Sciatic nerve (tissue), 2 donors: ENCODE results near the gene PHB1. TPM values are rescaled to one million over a fixed set of nuclear protein-coding genes. Genes with fewer than 3 reads are reported as not detected.
"Not testable (repeated sequence)": the region's sequence is repeated elsewhere in the genome, so short reads cannot be mapped to it uniquely, and the experiment has no call there.

Experiments
- ATAC-seq: fragments of 200-7000 bp; cut with Tn5 transposase; one replicate; pipeline ENCODE4 v1.9.1; 2020; ENCODE audit warnings: mild to moderate bottlenecking, moderate library complexity
- DNase-seq: peaks from one replicate; pipeline ENCODE4 v3.0.0-alpha.2; 2020; ENCODE audit warnings: low spot score
- intact Hi-C: fragments of 100-400 bp; cut with DNase I; formaldehyde crosslinking; loops from one replicate; pipeline ENCODE4 v1.14.2; 2022
- total RNA-seq: library from RNA; stranded (reverse); fragmentation: NEBNext Ultra II Directional; extraction: Animal tissue kit (Norgen Biotek cat#: 25700); gene quantifications from one replicate; pipeline ENCODE4 v1.2.1, GENCODE V29; 2021
- donor health status: DM: no; HTN: no; CAD: no.
- donor health status: DM: no; HTN: no; CAD: no.

The PHB1 gene
- total RNA-seq, 1 donor from 2014 or later = 93.5 TPM

GRCh38 chr17:49387498-49388289, 27.0 kb downstream of the PHB1 start:
- no peak for ATAC-seq
- intact Hi-C loops = loop anchor here (10.0 kb wide), 1 partner anchor 183 kb away; no protein-coding TSS in a partner anchor
- DNase-seq = no peak

GRCh38 chr17:49386373-49386772, 28.3 kb downstream of the PHB1 start:
- DNase-seq (no peak), ATAC-seq (no peak)
- intact Hi-C loops = loop anchor here (10.0 kb wide), 1 partner anchor 182 kb away; no protein-coding TSS in a partner anchor

GRCh38 chr17:49384951-49385350, 29.7 kb downstream of the PHB1 start:
- ATAC-seq (no peak), DNase-seq (no peak)
- intact Hi-C loops = loop anchor here (10.0 kb wide), 1 partner anchor 180 kb away; no protein-coding TSS in a partner anchor

- ATAC-seq (no peak), DNase-seq (no peak)
- intact Hi-C loops = loop anchor here (10.0 kb wide), 1 partner anchor 178 kb away; no protein-coding TSS in a partner anchor
These were observed 31.6 kb downstream of the PHB1 start for GRCh38 chr17:49383060-49383459.

GRCh38 chr17:49382556-49382955, 32.1 kb downstream of the PHB1 start:
- no peak for ATAC-seq
- intact Hi-C loops = loop anchor here (10.0 kb wide), 1 partner anchor 178 kb away; no protein-coding TSS in a partner anchor
- no peak for DNase-seq

- ATAC-seq (no peak), DNase-seq (no peak)
- intact Hi-C loops = loop anchor here (10.0 kb wide), 1 partner anchor 177 kb away; no protein-coding TSS in a partner anchor
These were observed 32.9 kb downstream of the PHB1 start for GRCh38 chr17:49381793-49382192.

GRCh38 chr17:49381033-49381432, 33.6 kb downstream of the PHB1 start:
- intact Hi-C loops = loop anchor here (10.0 kb wide), 1 partner anchor 176 kb away; no protein-coding TSS in a partner anchor
- DNase-seq (no peak), ATAC-seq (no peak)

- DNase-seq = no peak
- ATAC-seq = no peak
- intact Hi-C loops = loop anchor here (10.0 kb wide), 1 partner anchor 175 kb away; no protein-coding TSS in a partner anchor
These were observed 34.8 kb downstream of the PHB1 start for GRCh38 chr17:49379926-49380325.

- no peak for ATAC-seq
- DNase-seq = no peak
- intact Hi-C loops = no loop called here
These were observed 36.4 kb downstream of the PHB1 start for GRCh38 chr17:49378311-49378710.

- DNase-seq = no peak
- no peak for ATAC-seq
- intact Hi-C loops = no loop called here
These were observed 39.1 kb downstream of the PHB1 start for GRCh38 chr17:49375544-49375943.

- DNase-seq (no peak), ATAC-seq (no peak)
These were observed 41.6 kb downstream of the PHB1 start for GRCh38 chr17:49373115-49373514.

GRCh38 chr17:49372425-49372824, 42.3 kb downstream of the PHB1 start:
- DNase-seq (no peak), ATAC-seq (no peak)

More at GRCh38 chr17:49373115-49373514, 41.6 kb downstream of the PHB1 start:
- intact Hi-C loops = no loop called here

GRCh38 chr17:49370971-49371834, 43.5 kb downstream of the PHB1 start:
- no peak for ATAC-seq
- DNase-seq = no peak
- intact Hi-C loops = no loop called here

More at GRCh38 chr17:49372425-49372824, 42.3 kb downstream of the PHB1 start:
- intact Hi-C loops = no loop called here

GRCh38 chr17:49369760-49370159, 44.9 kb downstream of the PHB1 start:
- DNase-seq (no peak), ATAC-seq (no peak)
- intact Hi-C loops = no loop called here

GRCh38 chr17:49369089-49369488, 45.6 kb downstream of the PHB1 start:
- intact Hi-C loops = no loop called here
- DNase-seq (no peak), ATAC-seq (no peak)

- DNase-seq (no peak), ATAC-seq (no peak)
- intact Hi-C loops = no loop called here
These were observed 49.0 kb downstream of the PHB1 start for GRCh38 chr17:49365667-49366066.

- DNase-seq, ATAC-seq, intact Hi-C loops: not testable (repeated sequence)
These were observed 49.6 kb downstream of the PHB1 start for GRCh38 chr17:49365126-49365525.

- ATAC-seq (no peak), DNase-seq (no peak)
- intact Hi-C loops = no loop called here
These were observed 50.6 kb downstream of the PHB1 start for GRCh38 chr17:49364119-49364518.

- DNase-seq (no peak), ATAC-seq (no peak)
- intact Hi-C loops = no loop called here
These were observed 51.4 kb downstream of the PHB1 start for GRCh38 chr17:49363251-49363650.
